ENCODE measurements around the gene DAB2IP. TPM values are rescaled to one million over a fixed set of nuclear protein-coding genes. Genes with fewer than 3 reads are reported as not detected.

Gene DAB2IP
- total RNA-seq, 4 donors from 2014 or later: 19.2 to 45.4 (median 34.8) TPM

DNA sequence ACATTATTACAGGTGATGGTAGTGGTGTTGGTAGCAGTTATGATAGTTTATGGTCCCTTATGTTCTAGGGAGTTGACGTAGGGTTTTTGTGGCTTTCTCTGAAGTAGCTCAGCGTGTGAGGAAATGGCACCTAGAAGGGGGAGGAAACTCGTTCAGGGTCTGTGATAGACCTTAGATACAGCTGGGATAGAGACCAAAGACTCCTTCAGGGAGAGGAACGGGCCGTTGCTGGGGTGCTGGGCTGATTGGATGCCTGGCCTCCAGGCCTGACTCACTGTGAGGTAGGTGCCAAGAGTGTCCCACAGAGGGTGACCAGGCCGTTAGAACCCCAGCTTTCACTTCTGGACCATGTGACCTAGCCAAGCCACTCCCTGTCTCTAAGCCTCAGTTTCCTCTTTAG, 96.6 kb downstream of the DAB2IP start:
- DNase-seq (ENCODE audit: low spot score) (no peak), ATAC-seq (ENCODE audit: low FRiP score) (no peak)
- no peak for TF ChIP-seq CTCF (IDR thresholded peaks at IDR 0.05)

DNA sequence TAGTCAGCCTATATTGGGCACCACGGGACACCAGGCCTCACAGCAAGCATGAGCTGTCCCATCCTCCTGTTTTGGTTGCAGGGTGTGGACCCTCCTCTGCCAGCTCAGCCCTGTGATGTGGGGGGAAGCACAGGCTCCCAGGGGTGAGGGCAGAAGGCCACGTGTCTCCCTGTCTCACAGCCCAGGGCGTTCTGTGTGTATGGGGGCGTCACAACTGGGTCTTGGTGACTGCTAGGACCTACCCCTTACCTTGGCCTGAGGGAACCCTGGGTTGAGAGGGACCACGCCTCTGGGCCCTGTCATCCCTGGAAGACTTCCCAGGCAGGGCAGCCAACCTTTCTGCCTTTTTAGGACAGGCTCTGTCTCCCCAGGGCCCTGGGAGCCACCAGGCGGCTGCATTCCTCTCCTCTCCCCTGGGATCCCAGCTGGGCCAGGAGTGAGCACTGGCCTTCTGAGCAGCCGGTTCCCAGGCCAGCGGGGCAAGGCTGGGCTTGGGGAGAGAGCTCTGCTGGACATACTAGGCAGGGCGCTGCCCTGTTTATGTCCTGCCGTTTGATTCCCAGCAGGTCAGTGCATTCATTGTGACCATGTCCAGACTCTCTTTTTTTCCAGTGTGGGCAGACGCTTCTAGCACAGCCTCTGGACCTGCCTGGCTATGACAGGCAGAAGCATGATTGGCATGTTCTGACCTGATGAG, 97.4 kb downstream of the DAB2IP start:
- DNase-seq (ENCODE audit: low spot score): no peak
- no peak for TF ChIP-seq CTCF (IDR thresholded peaks at IDR 0.05)
- no peak for ATAC-seq (ENCODE audit: low FRiP score)

- no peak for TF ChIP-seq CTCF (IDR thresholded peaks at IDR 0.05)
Measured at GRCh38 chr9:121749614-121750013, 98.2 kb downstream of the DAB2IP start.

GRCh38 chr9:121750259-121750714, 98.9 kb downstream of the DAB2IP start:
- no peak for DNase-seq (ENCODE audit: low spot score)
- TF ChIP-seq CTCF (IDR thresholded peaks at IDR 0.05): no peak
- ATAC-seq (ENCODE audit: low FRiP score): no peak

More at GRCh38 chr9:121749614-121750013, 98.2 kb downstream of the DAB2IP start:
- DNase-seq (ENCODE audit: low spot score) (no peak), ATAC-seq (ENCODE audit: low FRiP score) (no peak)

DNA sequence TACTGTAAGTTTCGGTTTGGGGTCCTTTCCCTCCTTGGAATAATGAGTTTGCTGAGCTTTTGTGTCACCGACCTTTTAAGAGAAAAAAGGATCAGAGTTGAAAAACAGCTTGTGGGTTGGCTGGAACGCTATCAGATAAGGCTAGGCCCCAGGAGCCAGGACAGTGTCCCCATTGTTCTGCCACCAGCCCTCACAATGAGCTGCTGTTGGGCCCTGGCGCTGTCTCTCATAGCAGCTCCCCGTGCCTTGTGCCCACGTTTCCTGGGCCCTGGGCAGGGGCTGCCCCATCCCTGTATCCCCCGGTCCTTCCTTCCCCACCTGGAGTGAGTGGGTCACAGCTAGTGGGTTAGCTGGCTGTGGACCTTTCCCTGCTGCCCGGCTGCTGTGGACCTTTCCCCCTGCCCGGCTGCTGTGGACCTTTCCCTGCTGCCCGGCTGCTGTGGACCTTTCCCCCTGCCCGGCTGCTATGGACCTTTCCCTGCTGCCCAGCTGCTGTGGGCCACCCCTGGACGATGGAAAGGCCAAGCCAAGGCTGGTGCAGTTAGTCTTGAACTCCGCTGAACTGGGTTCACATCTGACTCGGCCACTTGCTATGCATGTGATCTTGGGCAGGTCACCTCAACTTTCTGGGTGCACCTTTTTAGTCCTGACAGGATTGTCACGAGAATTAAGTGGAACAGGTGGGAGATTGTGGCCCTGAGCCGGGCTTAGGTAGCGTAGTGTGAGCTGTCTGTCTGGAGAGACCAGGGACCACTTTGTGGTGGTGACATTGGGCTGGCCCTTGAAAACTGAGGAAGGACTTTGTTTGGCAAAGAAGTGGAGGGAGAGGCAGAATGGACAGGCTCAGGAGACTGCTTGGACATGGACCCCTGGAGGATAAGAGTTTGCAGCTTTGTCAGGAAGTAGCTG, 99.5 kb downstream of the DAB2IP start:
- ATAC-seq (ENCODE audit: low FRiP score): no peak
- TF ChIP-seq CTCF (IDR thresholded peaks at IDR 0.05): no peak
- no peak for DNase-seq (ENCODE audit: low spot score)

- ATAC-seq (ENCODE audit: low FRiP score): no peak
- no peak for TF ChIP-seq CTCF (IDR thresholded peaks at IDR 0.05)
- DNase-seq (ENCODE audit: low spot score): no peak
Measured at GRCh38 chr9:121751686-121752445, 100.4 kb downstream of the DAB2IP start.

Data from omental fat pad (tissue), 4 donors.